HepG2 (cell line): Measurements from ENCODE around the gene ACAP2. TPM values are rescaled to one million over a fixed set of nuclear protein-coding genes. Genes with fewer than 3 reads are reported as not detected.

ENCODE experiments used
- DR1 ChIP-seq: sonication (generic); formaldehyde crosslinking; IDR thresholded peaks from 2 replicates; pipeline ENCODE4 v1.8.0; 2021; ENCODE audit warnings: mild to moderate bottlenecking, missing genetic modification reagents, inconsistent platforms
- ESRRA ChIP-seq: sonication (generic); formaldehyde crosslinking; IDR thresholded peaks from 2 replicates; pipeline ENCODE4 v1.5.1; 2020; ENCODE audit warnings: mild to moderate bottlenecking, low read depth, missing genetic modification reagents
- FOXP1 ChIP-seq, 2 experiments: fragments of 450-650 bp in 1 of 2; IDR thresholded peaks; 2 replicates each; pipeline ENCODE4 v1.6.1; 2017 to 2018; ENCODE audit warnings: antibody characterized with exemption in 1 of 2
- HES4 ChIP-seq: sonication (generic); formaldehyde crosslinking; IDR thresholded peaks from 2 replicates; pipeline ENCODE4 v1.9.0; 2021; ENCODE audit warnings: mild to moderate bottlenecking, missing genetic modification reagents, borderline replicate concordance
- HOXA5 ChIP-seq: sonication (generic); formaldehyde crosslinking; IDR thresholded peaks from 2 replicates; pipeline ENCODE4 v1.4.0; 2020; ENCODE audit warnings: missing genetic modification reagents
- MED13 ChIP-seq: sonication (generic); formaldehyde crosslinking; IDR thresholded peaks from 2 replicates; pipeline ENCODE4 v1.5.0; 2020; ENCODE audit warnings: missing genetic modification reagents
- NFE2L2 ChIP-seq: fragments of 150-350 bp; IDR thresholded peaks from 2 replicates; pipeline ENCODE4 v1.6.1; 2014; ENCODE audit warnings: low read length
- ZFX ChIP-seq: sonication (generic); formaldehyde crosslinking; IDR thresholded peaks from 2 replicates; pipeline ENCODE4 v1.4.0; 2020; ENCODE audit warnings: mild to moderate bottlenecking, low read depth, missing genetic modification reagents, moderate library complexity
- ZNF235 ChIP-seq: sonication (generic); formaldehyde crosslinking; IDR thresholded peaks from 2 replicates; pipeline ENCODE4 v1.8.1; 2023; ENCODE audit warnings: mild to moderate bottlenecking, missing genetic modification reagents, borderline replicate concordance
- ZNF317 ChIP-seq: sonication (generic); formaldehyde crosslinking; IDR thresholded peaks from 2 replicates; pipeline ENCODE4 v1.5.0; 2020; ENCODE audit warnings: mild to moderate bottlenecking, missing genetic modification reagents
- ZNF496 ChIP-seq: sonication (generic); formaldehyde crosslinking; IDR thresholded peaks from 2 replicates; pipeline ENCODE4 v1.8.1; 2023; ENCODE audit warnings: mild to moderate bottlenecking, moderate library complexity, missing genetic modification reagents; ENCODE audit not compliant: insufficient replicate concordance
- ZNF589 ChIP-seq: sonication (generic); formaldehyde crosslinking; conservative IDR thresholded peaks from 2 replicates; pipeline ENCODE4 v1.8.0; 2022; ENCODE audit warnings: mild to moderate bottlenecking, moderate library complexity, missing genetic modification reagents
- ZNF792 ChIP-seq: IDR thresholded peaks from 2 replicates; pipeline ENCODE4 v1.6.1; 2016
- polyA plus RNA-seq, 8 experiments: library from polyadenylated mRNA; depleted of rRNA in 3 of 8; stranded (reverse) in 7 of 8; unstranded in 1 of 8; fragments of >200 nt; fragmentation: Illumina TruSeq in 4 of 8; extraction: Trizol in 4 of 8; gene quantifications; 2 replicates each; pipeline versions ENCODE4 v1.2.1 to v1.2.3, GENCODE V29; 2011 to 2016; ENCODE audit warnings: low read depth in 4 of 8, missing spikeins in 1 of 8, mixed read lengths in 1 of 8; ENCODE audit not compliant: insufficient read depth in 1 of 8
- total RNA-seq, 5 experiments: library from RNA; depleted of rRNA; stranded (reverse); fragments of >200 nt; fragmentation: Illumina TruSeq; extraction: Trizol; gene quantifications; 2 replicates each; pipeline ENCODE4 v1.2.3, GENCODE V29; 2016; ENCODE audit warnings: low read depth in 1 of 5
- TF ChIP-seq, protein P1 (sequence below): IDR thresholded peaks from 2 replicates; pipeline ENCODE4 v1.6.1; 2012; ENCODE audit warnings: low read length, improper control_type of control experiment
- TF ChIP-seq, protein P2 (sequence below): sonication (generic); formaldehyde crosslinking; conservative IDR thresholded peaks from 2 replicates; pipeline ENCODE4 v1.4.0; 2020; ENCODE audit warnings: missing genetic modification reagents
- TF ChIP-seq, protein P3 (sequence below): sonication (generic); formaldehyde crosslinking; IDR thresholded peaks from 2 replicates; pipeline ENCODE4; 2020; ENCODE audit warnings: missing genetic modification reagents, mild to moderate bottlenecking, borderline replicate concordance
- TF ChIP-seq, protein P4 (sequence below): IDR thresholded peaks from 2 replicates; pipeline ENCODE4 v1.6.1; 2012; ENCODE audit warnings: inconsistent platforms
- TF ChIP-seq, protein P5 (sequence below): sonication (generic); formaldehyde crosslinking; IDR thresholded peaks from 2 replicates; pipeline ENCODE4 v1.4.0; 2020; ENCODE audit warnings: mild to moderate bottlenecking, low read depth, missing genetic modification reagents

ACAP2 gene
- total and polyA plus RNA-seq, 2 of the 13 experiments (the other 11 are each of a cell fraction or from before 2014, with no cell fraction given) = 7.3 to 23.9 TPM

DNA sequence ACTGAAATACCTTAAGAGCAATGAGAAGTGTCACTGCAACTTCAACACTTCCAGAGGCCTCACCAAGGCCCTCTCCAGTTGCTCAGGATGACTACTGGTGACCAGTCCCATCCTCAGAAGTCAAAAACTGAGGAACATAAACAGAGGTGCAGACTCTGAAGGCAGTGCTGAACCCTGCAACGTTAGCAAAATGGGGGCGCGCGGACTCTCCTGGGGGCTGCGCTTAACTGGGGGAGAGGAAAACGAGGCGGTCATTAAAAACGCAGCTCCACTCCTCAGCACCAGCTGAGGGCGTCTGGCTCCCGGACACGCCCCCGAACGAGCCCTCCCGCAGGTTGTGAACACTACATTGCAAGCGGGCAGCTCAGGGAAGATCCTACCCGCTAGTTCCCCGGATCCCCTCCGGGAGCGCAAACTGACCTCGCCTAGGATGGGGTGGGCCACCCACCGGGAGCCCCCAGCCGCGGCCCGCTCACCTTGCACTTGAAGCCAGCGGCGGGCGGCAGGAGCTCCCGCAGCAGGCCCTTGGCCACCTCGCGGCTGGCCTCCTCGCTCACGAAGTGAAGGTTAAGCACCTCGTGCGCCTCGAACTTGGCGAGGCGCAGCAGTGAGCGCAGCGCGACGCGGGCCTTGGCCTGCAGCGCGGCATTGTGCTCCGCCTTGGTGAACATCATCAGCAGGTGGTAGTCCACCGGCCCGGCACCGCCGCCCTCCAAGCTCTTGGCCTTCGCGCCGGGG lies 172.6 kb downstream of the ACAP2 start (continued):
- TF ChIP-seq, protein P1, sequence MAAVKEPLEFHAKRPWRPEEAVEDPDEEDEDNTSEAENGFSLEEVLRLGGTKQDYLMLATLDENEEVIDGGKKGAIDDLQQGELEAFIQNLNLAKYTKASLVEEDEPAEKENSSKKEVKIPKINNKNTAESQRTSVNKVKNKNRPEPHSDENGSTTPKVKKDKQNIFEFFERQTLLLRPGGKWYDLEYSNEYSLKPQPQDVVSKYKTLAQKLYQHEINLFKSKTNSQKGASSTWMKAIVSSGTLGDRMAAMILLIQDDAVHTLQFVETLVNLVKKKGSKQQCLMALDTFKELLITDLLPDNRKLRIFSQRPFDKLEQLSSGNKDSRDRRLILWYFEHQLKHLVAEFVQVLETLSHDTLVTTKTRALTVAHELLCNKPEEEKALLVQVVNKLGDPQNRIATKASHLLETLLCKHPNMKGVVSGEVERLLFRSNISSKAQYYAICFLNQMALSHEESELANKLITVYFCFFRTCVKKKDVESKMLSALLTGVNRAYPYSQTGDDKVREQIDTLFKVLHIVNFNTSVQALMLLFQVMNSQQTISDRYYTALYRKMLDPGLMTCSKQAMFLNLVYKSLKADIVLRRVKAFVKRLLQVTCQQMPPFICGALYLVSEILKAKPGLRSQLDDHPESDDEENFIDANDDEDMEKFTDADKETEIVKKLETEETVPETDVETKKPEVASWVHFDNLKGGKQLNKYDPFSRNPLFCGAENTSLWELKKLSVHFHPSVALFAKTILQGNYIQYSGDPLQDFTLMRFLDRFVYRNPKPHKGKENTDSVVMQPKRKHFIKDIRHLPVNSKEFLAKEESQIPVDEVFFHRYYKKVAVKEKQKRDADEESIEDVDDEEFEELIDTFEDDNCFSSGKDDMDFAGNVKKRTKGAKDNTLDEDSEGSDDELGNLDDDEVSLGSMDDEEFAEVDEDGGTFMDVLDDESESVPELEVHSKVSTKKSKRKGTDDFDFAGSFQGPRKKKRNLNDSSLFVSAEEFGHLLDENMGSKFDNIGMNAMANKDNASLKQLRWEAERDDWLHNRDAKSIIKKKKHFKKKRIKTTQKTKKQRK = no peak
- TF ChIP-seq ZNF496 (CRISPR knock-in tag) (no peak), ZNF792 (no peak), ZNF235 (no peak; the same call in 1 of the 2 replicates), HOXA5 (CRISPR knock-in tag) (peak; percentile 73; the same call in 1 of the 2 replicates), ZNF317 (CRISPR knock-in tag) (no peak), ESRRA (CRISPR knock-in tag) (no peak), FOXP1 (IDR thresholded peaks at IDR 0.05) (no peak), FOXP1 (CRISPR knock-in tag; IDR thresholded peaks at IDR 0.05) (no peak), HES4 (peak; percentile 43), ZNF589 (CRISPR knock-in tag) (peak; percentile 41; the same call in 1 of the 2 replicates), NFE2L2 (no peak), MED13 (CRISPR knock-in tag) (peak; percentile 27; the same call in 1 of the 2 replicates), ZFX (CRISPR knock-in tag) (peak; percentile 81), DR1 (CRISPR knock-in tag) (no peak)
- TF ChIP-seq, protein P2, sequence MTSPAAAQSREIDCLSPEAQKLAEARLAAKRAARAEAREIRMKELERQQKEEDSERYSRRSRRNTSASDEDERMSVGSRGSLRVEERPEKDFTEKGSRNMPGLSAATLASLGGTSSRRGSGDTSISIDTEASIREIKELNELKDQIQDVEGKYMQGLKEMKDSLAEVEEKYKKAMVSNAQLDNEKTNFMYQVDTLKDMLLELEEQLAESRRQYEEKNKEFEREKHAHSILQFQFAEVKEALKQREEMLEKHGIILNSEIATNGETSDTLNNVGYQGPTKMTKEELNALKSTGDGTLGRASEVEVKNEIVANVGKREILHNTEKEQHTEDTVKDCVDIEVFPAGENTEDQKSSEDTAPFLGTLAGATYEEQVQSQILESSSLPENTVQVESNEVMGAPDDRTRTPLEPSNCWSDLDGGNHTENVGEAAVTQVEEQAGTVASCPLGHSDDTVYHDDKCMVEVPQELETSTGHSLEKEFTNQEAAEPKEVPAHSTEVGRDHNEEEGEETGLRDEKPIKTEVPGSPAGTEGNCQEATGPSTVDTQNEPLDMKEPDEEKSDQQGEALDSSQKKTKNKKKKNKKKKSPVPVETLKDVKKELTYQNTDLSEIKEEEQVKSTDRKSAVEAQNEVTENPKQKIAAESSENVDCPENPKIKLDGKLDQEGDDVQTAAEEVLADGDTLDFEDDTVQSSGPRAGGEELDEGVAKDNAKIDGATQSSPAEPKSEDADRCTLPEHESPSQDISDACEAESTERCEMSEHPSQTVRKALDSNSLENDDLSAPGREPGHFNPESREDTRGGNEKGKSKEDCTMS (CRISPR knock-in tag) = no peak
- TF ChIP-seq, protein P3, sequence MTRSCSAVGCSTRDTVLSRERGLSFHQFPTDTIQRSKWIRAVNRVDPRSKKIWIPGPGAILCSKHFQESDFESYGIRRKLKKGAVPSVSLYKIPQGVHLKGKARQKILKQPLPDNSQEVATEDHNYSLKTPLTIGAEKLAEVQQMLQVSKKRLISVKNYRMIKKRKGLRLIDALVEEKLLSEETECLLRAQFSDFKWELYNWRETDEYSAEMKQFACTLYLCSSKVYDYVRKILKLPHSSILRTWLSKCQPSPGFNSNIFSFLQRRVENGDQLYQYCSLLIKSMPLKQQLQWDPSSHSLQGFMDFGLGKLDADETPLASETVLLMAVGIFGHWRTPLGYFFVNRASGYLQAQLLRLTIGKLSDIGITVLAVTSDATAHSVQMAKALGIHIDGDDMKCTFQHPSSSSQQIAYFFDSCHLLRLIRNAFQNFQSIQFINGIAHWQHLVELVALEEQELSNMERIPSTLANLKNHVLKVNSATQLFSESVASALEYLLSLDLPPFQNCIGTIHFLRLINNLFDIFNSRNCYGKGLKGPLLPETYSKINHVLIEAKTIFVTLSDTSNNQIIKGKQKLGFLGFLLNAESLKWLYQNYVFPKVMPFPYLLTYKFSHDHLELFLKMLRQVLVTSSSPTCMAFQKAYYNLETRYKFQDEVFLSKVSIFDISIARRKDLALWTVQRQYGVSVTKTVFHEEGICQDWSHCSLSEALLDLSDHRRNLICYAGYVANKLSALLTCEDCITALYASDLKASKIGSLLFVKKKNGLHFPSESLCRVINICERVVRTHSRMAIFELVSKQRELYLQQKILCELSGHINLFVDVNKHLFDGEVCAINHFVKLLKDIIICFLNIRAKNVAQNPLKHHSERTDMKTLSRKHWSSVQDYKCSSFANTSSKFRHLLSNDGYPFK (CRISPR knock-in tag) = no peak
- TF ChIP-seq, protein P4, sequence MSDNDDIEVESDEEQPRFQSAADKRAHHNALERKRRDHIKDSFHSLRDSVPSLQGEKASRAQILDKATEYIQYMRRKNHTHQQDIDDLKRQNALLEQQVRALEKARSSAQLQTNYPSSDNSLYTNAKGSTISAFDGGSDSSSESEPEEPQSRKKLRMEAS = peak; percentile 92
- TF ChIP-seq, protein P5, sequence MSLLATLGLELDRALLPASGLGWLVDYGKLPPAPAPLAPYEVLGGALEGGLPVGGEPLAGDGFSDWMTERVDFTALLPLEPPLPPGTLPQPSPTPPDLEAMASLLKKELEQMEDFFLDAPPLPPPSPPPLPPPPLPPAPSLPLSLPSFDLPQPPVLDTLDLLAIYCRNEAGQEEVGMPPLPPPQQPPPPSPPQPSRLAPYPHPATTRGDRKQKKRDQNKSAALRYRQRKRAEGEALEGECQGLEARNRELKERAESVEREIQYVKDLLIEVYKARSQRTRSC (CRISPR knock-in tag) = no peak
